K562 (cell line): Measurements from ENCODE around the gene TLR5. TPM values are rescaled to one million over a fixed set of nuclear protein-coding genes. Genes with fewer than 3 reads are reported as not detected.

Experiments used
- E2F4 ChIP-seq: sonication (generic); formaldehyde crosslinking; IDR thresholded peaks from 2 replicates; pipeline ENCODE4 v1.8.0; 2022; ENCODE audit warnings: mild to moderate bottlenecking, low read depth, missing genetic modification reagents
- MAX ChIP-seq: sonication (generic); formaldehyde crosslinking; IDR thresholded peaks from 2 replicates; pipeline ENCODE4 v1.9.0; 2022; ENCODE audit warnings: mild to moderate bottlenecking, missing genetic modification reagents
- PATZ1 ChIP-seq: fragments of 250-450 bp; sonication (Bioruptor Pico); IDR thresholded peaks from 2 replicates; pipeline ENCODE4 v1.5.0; 2020; ENCODE audit warnings: mild to moderate bottlenecking, borderline replicate concordance
- PKNOX1 ChIP-seq: fragments of 450-650 bp; IDR thresholded peaks from 2 replicates; pipeline ENCODE4 v1.6.1; 2016
- TEAD1 ChIP-seq, 2 experiments: fragments of 450-650 bp in 1 of 2; sonication (generic) in 1 of 2; formaldehyde crosslinking; IDR thresholded peaks; 2 replicates each; pipeline versions ENCODE4 v1.4.0 to v1.8.0; 2020 to 2022; ENCODE audit warnings: mild to moderate bottlenecking in 2 of 2, missing genetic modification reagents in 1 of 2
- ZC3H11A ChIP-seq: IDR thresholded peaks from 2 replicates; pipeline ENCODE4 v1.6.1; 2012; ENCODE audit warnings: low read depth, low read length, improper control_type of control experiment
- polyA plus RNA-seq, 8 experiments: library from polyadenylated mRNA; depleted of rRNA in 4 of 8; stranded (reverse) in 5 of 8; unstranded in 3 of 8; fragments of >200 nt; fragmentation: Nextera tagmentation in 2 of 8; fragmentation: Illumina TruSeq in 1 of 8; extraction: Ambion mirVana in 2 of 8; extraction: Trizol in 1 of 8; gene quantifications; 2 replicates each; pipeline versions ENCODE4 v1.2.1 to v1.2.3, GENCODE V29; 2011 to 2014; ENCODE audit warnings: inconsistent platforms in 1 of 8, missing spikeins in 1 of 8
- total RNA-seq, 7 experiments: library from RNA; depleted of rRNA in 6 of 7; stranded (reverse); fragments of >200 nt in 6 of 7; fragmentation: Illumina TruSeq in 2 of 7; extraction: Trizol in 2 of 7; gene quantifications; 2 replicates each; pipeline versions ENCODE4 v1.2.1 to v1.2.3, GENCODE V29; 2011 to 2021; ENCODE audit warnings: low replicate concordance in 1 of 7

The TLR5 gene
- total and polyA plus RNA-seq, 9 of the 15 experiments (the other 6 are each of a cell fraction or from before 2014, with no cell fraction given): 0.93 to 7.4 (median 1.9) TPM

- TF ChIP-seq PATZ1 (CRISPR knock-in tag) (no peak), TEAD1 (CRISPR knock-in tag; IDR thresholded peaks at IDR 0.05) (no peak), E2F4 (CRISPR knock-in tag) (no peak), PKNOX1 (no peak), MAX (CRISPR knock-in tag) (no peak), ZC3H11A (no peak)
These were observed 68.4 kb downstream of the TLR5 start (continued) for GRCh38 chr1:223074445-223075300.
